Left ventricle myocardium superior (tissue), 1 donor: ENCODE measurements around the gene TMBIM1. TPM values are rescaled to one million over a fixed set of nuclear protein-coding genes. Genes with fewer than 3 reads are reported as not detected.
A peak's percentile ranks its signal among the peaks of the same experiment; 100 is the strongest.

Experiments
- ATAC-seq: fragments of 200-7000 bp; cut with Tn5 transposase; one replicate; pipeline ENCODE4 v1.9.1; 2020; ENCODE audit warnings: mild to moderate bottlenecking, moderate library complexity
- DNase-seq: peaks from one replicate; pipeline ENCODE4 v3.0.0-alpha.2; 2020
- intact Hi-C: fragments of 100-400 bp; cut with micrococcal nuclease; formaldehyde crosslinking; loops from one replicate; pipeline ENCODE4 v1.11.0; 2022
- total RNA-seq: library from RNA; stranded (reverse); fragmentation: NEBNext Ultra II Directional; extraction: Animal tissue kit (Norgen Biotek cat#: 25700); gene quantifications from one replicate; pipeline ENCODE4 v1.2.1, GENCODE V29; 2021
- donor health status: DM: no; HTN: yes; CAD: no; lungs with severe emphysema.

TMBIM1 gene
- total RNA-seq, 1 donor from 2014 or later = 109 TPM

GRCh38 chr2:218262631-218263586 lies 29.4 kb downstream of the TMBIM1 start:
- DNase-seq (peak; percentile 58), ATAC-seq (no peak)
- intact Hi-C loops = no loop called here

- DNase-seq (no peak), ATAC-seq (no peak)
- intact Hi-C loops = no loop called here
Observed at GRCh38 chr2:218262237-218262600, 30.1 kb downstream of the TMBIM1 start.

GRCh38 chr2:218261423-218262236 lies 30.7 kb downstream of the TMBIM1 start:
- intact Hi-C loops = no loop called here
- ATAC-seq = no peak
- no peak for DNase-seq

- peak; percentile 26 for ATAC-seq
- peak; percentile 66 for DNase-seq
Observed at GRCh38 chr2:218260742-218261422, 31.4 kb downstream of the TMBIM1 start, which contains the start of gene GPBAR1. TSS of gene GPBAR1 (plus strand) at chr2:218261015. CDS start at chr2:218262725, 1,710 bp downstream.

GRCh38 chr2:218260166-218260565 lies 32.1 kb downstream of the TMBIM1 start:
- intact Hi-C loops = no loop called here
- ATAC-seq = no peak
- no peak for DNase-seq

More at GRCh38 chr2:218260742-218261422, 31.4 kb downstream of the TMBIM1 start, which contains the start of gene GPBAR1:
- intact Hi-C loops = no loop called here

GRCh38 chr2:218259099-218259961 lies 33.0 kb downstream of the TMBIM1 start:
- intact Hi-C loops = no loop called here
- DNase-seq = peak; percentile 79
- peak; percentile 78 for ATAC-seq

- DNase-seq (no peak), ATAC-seq (no peak)
- intact Hi-C loops = no loop called here
Observed at GRCh38 chr2:218257390-218257981, 34.8 kb downstream of the TMBIM1 start.

GRCh38 chr2:218256612-218257350 lies 35.5 kb downstream of the TMBIM1 start:
- DNase-seq = no peak
- intact Hi-C loops = no loop called here
- ATAC-seq = no peak

GRCh38 chr2:218255446-218255845 lies 36.9 kb downstream of the TMBIM1 start:
- intact Hi-C loops = no loop called here
- ATAC-seq = no peak
- DNase-seq = no peak

- ATAC-seq (no peak), DNase-seq (no peak)
- intact Hi-C loops = no loop called here
Observed at GRCh38 chr2:218253232-218253625, 39.1 kb downstream of the TMBIM1 start.

- intact Hi-C loops = no loop called here
Observed at GRCh38 chr2:218252509-218253231, 39.6 kb downstream of the TMBIM1 start.

GRCh38 chr2:218249691-218250090 lies 42.6 kb downstream of the TMBIM1 start:
- intact Hi-C loops = no loop called here
- DNase-seq (no peak), ATAC-seq (no peak)

More at GRCh38 chr2:218252509-218253231, 39.6 kb downstream of the TMBIM1 start:
- DNase-seq (no peak), ATAC-seq (peak; percentile 44)

GRCh38 chr2:218245214-218245613 lies 47.1 kb downstream of the TMBIM1 start:
- intact Hi-C loops = no loop called here
- ATAC-seq (peak; percentile 81), DNase-seq (no peak)

GRCh38 chr2:218244665-218245064 lies 47.6 kb downstream of the TMBIM1 start:
- DNase-seq (no peak), ATAC-seq (peak; percentile 48)
- intact Hi-C loops = no loop called here

- intact Hi-C loops = no loop called here
- ATAC-seq = peak; percentile 56
- no peak for DNase-seq
Observed at GRCh38 chr2:218244204-218244603, 48.1 kb downstream of the TMBIM1 start.

GRCh38 chr2:218238887-218239286 lies 53.4 kb downstream of the TMBIM1 start:
- ATAC-seq = no peak
- DNase-seq = no peak
- intact Hi-C loops = no loop called here

GRCh38 chr2:218236829-218237228 lies 55.5 kb downstream of the TMBIM1 start:
- DNase-seq (no peak), ATAC-seq (no peak)
- intact Hi-C loops = no loop called here
